Measurements from ENCODE around the gene SUN1.
A peak's percentile ranks its signal among the peaks of the same experiment; 100 is the strongest.
"Not testable (repeated sequence)": the region's sequence is repeated elsewhere in the genome, so short reads cannot be mapped to it uniquely, and the experiment has no call there.

Gene SUN1

GRCh38 chr7:923108-924041 is 91.1 kb downstream of the SUN1 start:
- peak; percentile 89 for DNase-seq

GRCh38 chr7:924042-924441 is 91.8 kb downstream of the SUN1 start:
- DNase-seq: not testable (repeated sequence)

Measured in stimulated activated CD4-positive, alpha-beta T cell treated with anti-CD3 and anti-CD28 coated beads, Interleukin-4, amount 100 ng/mL, for 1 hour (primary cell).